HG02943 (cell line): ENCODE results near the gene PRKD1.

Experiments used
- ATAC-seq: cut with Tn5 transposase; IDR thresholded peaks from one replicate; pipeline ENCODE4 v1.9.1; 2021; ENCODE audit warnings: mild to moderate bottlenecking, low read depth, moderate library complexity; ENCODE audit not compliant: unreplicated experiment

Gene PRKD1

DNA sequence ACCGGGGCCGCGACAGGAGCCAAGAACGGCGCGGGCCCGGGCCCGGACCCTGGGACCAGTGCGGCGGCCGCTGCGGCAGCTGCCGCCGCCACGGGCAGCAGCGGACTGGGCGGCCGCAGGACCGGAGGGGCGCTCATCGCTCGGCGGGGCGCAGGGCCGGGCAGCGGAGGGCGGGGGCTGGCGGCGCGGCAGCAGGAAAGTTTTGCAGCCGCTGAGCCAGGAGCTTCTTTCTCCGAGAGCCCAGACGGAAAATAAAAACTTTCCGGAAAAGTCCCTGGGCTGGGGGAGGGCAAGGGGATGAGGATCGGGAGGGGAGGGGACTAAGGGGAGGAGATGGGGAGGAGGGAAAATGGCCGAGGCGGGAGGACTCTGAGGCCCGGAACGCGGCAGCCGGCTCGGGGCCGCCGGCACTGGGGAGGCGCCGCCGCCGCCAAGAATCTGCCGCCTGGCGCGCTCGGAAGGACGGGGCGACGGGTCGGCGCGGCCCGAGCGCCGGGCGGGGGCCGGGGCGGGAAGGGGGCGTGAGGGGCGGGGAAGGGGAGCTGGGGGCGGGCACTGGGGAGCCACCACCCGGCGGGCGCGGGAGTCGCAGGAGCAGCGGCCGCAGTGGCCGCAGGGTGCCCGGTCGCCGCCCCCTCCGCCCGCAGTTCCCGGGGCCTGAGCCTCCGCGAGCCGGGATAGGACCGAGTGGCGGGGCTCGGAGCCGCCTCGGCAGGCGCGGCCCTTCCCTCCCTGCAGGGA lies at the start of gene PRKD1:
Gene PRKD1 (minus strand): TSS at position 472 of the 741 bp plus-strand sequence.
- no peak for ATAC-seq

DNA sequence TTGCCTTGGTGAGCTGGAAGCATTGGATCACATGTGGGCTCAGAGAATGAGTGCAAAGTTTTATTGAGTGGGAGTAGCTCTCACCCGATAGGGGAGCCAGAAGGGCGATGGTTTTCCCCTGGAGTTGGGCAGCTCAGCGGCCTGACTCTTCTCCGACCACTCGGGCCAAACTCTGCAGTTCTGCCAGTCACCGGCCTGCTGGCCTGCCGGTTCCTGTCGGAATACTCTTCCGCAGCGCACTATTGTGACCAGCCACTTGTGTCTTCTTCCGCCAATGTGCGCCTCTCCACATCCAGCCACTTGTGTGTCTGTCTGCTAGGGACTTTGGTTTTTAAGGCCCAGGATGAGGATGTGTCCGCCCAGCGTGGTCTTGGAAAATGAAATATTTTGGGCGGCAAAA lies 43.5 kb upstream of the PRKD1 start:
- no peak for ATAC-seq

DNA sequence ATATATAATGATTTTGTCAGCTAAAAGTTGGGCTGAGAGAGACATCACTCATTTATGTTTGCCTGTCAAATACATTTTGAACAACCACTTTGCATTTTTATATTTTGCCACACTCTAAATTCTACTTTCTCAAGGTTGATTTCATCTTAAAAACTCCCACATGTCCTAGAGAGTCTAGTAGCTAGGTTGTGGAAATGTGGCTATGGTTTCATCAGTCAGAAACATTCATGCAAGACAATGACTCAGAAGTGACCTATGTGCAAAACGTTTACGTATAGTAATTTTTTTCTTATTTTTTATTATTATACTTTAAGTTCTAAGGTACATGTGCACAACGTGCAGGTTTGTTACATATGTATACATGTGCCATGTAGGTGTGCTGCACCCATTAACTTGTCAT lies 27.4 kb upstream of the PRKD1 start:
- ATAC-seq, result no peak

DNA sequence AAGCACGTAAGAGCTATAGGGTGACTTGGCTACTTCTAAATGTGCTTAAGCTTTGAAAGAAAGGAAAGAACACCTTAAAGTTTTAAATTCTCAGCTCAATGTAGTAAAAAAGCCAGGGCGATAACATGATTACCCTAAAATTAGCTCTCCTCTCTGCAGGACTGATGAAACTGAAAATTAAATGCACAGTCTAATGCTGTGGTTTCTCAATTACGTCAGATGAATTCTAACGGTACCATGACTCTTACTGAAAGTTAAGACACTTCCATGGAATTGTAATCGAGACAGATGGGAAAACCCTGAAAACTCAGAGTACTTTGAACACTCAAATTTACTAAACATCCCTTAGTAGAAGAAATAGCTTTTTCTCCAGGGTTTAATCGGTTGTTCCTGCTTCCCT lies 25.9 kb upstream of the PRKD1 start:
- no peak for ATAC-seq

DNA sequence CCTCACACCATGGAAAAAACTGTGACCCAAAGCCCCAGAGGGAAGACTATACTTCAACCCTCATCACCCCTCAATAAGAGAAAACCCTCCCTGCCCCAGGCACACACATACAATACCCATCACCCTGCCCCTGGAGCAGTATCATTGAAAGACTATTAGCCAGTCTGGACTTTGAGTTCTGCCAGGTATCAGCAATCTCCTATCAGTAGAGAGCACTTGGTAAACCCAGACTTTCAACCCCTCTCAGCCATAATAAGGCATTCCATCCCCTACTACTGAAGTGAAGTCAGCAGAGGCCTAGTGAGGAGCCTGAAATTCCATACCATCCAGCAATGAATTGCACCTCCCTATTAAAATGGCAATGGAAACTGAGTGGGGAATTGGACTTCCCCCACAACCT lies 16.4 kb upstream of the PRKD1 start:
- ATAC-seq, result no peak

DNA sequence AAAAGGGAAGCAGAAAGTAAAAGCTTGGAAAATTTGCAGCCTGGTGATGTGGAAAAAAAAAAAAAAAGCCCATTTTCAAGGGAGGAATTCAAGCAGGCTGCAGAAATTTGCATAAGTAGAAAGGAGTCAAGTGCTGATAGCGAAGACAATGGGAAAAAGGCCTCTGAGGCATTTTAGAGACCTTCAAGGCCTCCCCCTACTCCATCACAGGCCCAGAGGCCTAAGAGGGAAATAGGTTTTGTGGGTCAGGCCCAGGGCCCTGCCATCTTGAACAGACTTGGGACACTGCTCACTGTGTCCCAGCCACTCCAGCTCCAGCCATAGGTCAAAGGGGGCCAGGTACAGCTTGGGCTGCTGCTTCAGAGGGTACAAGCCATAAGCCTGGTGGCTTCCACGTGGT lies 13.8 kb upstream of the PRKD1 start:
- ATAC-seq, result no peak

DNA sequence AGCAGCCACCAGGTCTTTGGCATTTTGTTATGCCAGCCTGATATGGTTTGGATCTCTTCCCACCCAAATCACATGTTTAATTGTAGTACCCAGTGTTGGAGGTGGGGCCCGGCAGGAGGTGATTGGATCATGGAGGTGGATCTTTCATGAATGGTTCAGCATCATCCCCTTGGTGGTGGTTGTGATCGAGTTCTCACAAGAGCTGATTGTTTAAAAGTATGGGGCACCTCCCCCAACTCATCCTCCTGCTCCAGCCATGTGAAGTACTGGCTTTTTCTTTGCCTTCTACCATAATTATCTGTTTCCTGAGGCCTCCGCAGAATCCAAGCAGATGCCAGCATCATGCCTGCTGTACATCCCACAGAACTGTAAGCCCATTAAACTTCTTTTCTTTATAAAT lies 12.8 kb upstream of the PRKD1 start:
- ATAC-seq, result no peak

DNA sequence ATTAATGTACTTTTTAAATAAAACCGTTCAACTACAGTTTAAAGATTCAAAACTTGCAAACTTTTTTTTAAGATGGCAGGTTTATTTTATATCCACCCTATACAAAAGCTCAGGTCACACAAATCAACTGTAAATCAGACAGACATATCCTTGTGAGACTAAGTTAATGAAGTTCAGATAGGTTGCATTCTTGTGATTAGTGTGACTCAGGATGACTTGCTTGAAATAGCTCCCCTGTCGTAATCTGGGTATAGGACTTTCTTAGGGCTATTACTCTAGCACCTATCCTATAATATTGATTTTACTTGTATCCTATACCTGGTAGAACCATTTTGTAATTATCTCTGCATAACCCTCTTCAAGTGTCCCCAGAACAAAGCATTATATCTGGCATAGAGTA lies 9.5 kb upstream of the PRKD1 start:
- ATAC-seq, result no peak

DNA sequence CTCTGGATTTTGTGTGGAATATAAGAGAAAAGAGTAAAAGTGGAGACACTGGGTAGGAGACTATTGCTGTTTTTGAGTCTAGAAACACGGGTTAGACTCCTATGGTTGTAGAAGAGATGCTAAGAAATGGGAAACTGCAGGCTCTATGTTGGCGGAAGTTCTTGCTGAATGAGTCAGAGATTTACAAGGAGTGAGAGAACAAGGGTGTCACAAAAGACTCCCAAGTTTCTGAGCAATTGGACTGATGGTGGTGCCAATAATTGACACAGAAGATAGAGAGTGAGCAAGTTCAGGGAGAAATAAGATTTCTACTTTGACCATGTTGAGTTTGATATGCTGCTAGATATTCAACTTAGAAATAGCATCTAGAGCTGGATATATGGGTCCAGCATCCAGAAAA lies 2.6 kb upstream of the PRKD1 start:
- no peak for ATAC-seq

DNA sequence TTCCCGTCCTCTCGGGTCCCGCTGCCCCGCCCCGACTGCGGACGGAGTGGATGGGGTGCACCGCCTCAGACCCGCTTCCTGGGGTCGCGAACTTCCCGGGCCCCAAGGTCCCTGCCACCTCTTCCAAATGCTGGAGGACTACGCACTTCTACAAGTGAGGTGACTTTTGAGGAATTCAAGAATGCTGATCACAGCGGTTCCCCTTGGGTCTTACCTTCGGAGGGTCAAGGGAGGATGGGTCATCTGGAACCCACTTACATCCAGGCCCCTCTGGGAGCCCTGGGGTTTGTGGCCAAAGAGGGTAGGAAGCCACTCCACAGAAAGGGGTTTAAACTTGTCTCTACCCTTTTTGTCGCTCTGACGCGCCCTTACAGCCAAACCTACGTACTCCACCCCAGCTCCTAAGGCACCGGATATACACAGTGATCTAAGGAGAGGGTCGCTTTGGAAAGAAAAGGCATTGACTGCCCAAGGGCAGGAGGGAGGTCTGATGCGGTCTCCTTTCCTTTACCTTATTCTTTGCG lies 532 bp upstream of the PRKD1 start:
- ATAC-seq, result no peak

DNA sequence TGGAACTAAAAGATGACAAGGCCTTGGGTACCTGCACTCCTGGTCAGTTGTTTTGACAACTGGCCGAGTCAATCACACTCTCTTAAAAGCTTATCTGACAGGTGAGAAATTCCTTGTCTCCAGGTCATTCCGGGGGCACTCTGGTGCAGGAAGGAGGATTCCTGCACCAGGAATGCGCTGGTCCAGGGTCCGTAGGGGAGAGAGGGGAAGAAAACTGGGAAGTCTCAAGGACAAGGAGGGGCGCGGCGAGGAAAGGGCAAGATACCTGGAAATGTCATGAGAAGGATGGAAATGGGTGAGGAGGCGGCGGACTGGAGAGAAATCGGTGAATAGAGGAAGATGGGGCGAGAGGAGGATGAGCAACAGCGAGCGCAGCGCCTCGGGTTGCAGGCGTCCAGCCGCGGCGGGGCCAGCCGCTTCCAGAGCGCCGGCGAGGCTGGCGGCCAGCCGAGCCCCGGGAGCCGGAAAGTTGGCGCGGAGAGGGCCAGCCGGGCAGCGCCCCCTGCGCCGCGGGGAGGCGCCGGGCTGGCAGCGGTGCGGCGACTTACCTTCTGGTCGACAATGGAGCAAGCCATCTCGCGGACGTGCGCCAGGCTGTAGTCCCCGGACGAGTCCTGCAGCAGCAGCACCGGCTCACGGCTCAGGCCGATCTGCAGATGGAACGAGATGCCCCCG lies 809 bp downstream of the PRKD1 start:
- no peak for ATAC-seq

DNA sequence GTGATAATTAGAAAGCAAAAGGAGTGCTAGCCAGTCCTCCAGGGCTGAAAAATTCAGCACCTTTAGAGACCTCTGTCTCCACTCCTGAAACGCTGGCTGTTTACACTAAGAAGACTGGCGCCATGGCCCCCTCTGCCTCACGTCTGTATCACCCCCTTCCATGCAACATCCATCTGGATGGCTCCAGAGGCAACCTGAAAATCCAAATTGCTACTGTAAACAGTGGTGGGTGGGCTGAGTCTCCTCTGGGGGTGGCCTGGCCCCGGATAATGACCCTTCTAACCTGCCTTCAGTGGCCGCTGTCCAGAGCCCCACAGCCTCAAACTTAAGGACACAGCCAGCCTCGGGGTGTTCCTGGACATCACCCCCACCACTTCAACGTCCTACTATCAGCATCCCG lies 1.4 kb downstream of the PRKD1 start:
- ATAC-seq, result no peak

DNA sequence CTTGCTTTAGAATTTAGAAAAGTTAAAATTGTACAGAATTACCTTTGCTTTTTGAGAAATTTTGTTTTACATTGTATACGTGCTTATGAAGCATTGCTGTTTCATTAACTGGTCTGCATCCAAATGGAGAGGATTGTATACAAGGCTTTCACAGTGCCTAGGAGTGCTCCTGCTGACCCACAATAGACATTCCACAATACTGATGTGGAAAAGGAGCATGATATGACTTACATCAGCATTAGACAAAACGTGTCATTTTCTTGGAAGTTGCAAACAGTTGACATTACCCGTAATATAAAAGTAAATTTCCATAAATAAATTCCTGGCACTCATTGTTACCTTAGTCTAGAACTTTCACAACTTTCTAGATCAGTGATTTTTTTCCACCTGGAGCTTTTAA lies 1.9 kb downstream of the PRKD1 start:
- ATAC-seq, result no peak

DNA sequence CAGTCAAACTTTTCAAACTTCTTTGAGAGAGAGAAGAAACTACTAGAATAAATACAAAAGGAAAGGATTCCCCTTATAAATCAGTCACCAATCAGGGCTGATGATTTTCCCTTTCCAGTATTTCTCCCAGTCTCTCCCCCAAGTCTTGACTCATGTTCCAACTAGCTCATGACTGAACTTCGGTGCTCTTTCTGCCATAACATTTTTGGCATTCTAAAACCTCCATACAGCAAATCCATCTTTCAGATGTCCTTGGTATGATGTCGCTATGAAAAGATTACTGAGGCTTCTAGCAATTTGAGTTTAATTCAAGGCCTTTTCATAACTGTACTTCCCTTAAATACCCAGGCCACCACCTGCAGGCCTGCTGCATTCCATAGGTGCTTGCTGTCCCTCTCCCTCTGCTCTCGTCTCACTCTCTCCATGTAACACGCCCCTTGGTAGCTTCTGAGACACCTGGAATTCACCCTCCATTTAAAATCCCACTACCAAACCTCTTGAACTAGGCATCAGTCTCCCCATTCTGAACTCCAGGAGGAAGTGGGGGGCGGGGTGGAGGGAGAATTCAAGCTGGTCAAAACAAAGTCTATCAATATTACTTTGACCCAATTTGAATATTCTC lies 2.4 kb downstream of the PRKD1 start:
- no peak for ATAC-seq

DNA sequence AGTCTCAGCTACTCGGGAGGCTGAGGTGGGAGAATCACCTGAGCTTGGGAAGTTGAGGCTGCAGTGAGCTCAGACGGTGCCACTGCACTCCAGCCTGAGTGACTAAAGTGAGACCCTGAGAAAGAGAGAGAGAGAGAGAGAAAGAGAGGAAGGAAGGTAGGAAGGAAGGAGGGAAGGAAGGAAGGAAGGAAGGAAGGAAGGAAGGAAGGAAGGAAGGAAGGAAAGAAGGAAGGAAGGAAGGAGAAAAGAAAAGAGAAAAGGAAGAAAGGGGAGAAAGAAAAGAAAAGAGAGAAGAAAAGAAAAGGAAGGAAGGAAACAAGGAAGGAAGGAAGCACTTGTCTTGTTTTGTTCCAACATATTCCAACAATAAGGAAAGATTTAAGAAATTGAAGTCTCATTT lies 7.8 kb downstream of the PRKD1 start:
- ATAC-seq, result no peak

DNA sequence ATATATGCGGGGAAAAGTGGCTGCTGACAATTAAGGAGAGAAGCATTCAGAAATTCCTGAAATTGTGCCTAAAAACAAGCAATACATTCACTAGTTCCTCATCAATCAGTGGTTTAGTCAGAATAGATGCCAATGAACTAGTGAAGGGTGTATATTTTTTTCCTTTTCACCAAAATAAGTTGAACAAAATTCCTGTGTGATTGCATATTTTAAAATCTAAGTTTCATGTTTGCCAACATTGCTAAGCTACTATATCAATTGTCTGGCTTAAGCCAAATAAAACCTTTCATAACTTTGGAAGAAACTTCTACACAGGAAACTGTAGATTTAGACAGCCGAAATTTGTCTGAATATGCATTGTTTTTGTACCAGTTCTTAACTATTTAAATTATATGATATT lies 8.7 kb downstream of the PRKD1 start:
- no peak for ATAC-seq

DNA sequence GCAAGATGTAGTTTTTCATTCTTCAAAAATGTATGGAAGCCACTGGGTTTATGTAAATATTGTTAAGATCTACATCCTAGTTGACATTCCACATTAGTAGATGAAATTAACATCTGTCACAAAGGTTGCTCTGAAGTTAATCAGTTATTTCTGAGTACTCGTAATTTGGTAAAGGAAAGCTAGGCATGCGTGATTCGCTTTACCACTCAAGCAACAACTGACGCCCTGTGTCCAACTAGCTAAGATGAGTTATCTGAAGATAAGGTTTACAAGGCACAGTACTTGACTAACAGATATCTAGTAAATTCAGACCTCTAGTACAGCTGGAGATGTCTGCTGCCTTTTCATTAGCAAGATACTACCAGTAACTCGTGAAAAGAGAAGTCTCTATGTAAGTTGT lies 14.1 kb downstream of the PRKD1 start:
- ATAC-seq, result no peak

DNA sequence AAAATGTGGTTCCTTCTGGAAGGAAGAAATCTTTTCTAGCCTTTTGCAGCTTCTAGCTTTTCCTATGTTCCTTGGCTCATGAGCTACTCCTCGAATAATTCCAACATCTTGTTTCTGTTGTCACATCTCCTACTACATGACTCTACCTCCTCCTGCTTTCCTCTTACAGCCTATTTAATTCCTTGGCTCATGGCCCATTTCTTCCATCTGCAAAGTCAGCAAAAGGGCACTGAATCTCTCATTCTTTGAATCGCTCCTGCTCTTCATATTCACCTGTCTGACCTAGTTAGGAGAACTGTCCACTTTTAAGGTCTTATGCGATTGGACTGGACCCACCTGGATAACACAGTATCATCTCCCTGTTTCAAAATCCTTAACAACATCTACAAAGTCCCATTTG lies 15.8 kb downstream of the PRKD1 start:
- ATAC-seq, result no peak

DNA sequence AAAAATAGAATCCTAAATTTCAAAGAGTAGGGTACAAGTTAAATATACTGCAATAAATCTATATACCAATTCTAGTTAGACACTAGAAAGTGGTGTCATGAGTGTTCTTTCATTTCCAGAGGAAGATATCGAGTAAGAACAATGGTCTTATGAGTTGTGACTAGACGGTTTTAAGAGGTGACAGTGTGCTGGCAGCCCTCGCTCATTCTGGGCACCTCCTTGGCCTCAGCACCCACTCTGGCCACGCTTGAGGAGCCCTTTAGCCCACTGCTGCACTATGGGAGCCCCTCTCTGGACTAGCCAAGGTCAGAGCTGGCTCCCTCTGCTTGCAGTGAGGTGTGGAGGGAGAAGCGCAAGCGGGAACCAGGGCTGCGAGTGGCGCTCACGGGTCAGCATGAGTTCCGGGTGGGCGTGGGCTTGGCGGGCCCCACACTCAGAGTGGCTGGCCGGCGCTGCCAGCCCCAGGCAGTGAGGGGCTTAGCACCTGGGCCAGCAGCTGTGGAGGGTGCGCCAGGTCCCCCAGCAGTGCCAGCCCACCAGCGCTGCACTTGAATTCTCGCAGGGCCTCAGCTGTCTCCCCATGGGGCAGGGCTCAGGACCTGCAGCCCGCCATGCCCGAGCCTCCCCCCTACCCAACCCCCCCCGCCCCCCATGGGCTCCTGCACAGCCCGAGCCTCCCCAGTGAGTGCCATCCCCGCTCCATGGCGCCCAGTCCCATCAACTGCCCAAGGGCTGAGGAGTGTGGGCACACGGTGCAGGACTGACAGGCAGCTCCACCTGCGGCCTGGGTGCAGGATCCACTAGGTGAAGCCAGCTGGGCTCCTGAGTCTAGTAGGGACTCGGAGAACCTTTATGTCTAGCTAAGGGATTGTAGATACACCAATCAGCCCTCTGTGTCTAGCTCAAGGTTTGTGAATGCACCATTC lies 18.7 kb downstream of the PRKD1 start:
- ATAC-seq, result no peak

DNA sequence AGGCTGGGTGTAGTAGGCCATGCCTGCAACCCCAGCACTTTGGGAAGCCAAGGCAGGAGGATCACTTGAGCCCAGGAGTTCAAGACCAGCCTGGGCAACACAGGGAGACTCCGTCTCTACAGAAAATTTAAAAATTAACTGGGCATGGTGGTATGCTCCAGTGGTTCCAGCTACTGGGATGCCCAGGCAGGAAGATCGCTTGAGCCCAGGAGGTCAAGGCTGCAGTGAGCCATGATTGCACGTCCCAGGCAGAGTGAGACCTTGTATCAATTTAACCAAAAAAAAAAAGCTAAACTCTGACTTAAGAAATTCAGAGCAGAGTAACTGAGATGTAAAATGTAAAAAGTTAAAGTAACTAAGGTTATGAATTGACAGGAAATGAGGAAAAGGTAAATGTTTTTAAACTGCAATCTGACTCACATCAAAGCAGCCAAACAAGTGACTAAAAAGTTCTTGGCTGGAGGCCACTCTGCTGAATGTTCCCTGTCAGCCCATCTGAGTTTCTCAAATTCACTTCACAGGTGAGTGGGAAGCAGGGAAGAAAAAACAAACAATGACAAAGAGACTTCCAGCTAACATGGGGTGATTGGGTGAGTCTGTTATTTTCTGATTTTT lies 21.3 kb downstream of the PRKD1 start:
- ATAC-seq, result no peak
